ENCODE data around the gene NEDD8.
A peak's percentile ranks its signal among the peaks of the same experiment; 100 is the strongest.

The NEDD8 gene

DNA sequence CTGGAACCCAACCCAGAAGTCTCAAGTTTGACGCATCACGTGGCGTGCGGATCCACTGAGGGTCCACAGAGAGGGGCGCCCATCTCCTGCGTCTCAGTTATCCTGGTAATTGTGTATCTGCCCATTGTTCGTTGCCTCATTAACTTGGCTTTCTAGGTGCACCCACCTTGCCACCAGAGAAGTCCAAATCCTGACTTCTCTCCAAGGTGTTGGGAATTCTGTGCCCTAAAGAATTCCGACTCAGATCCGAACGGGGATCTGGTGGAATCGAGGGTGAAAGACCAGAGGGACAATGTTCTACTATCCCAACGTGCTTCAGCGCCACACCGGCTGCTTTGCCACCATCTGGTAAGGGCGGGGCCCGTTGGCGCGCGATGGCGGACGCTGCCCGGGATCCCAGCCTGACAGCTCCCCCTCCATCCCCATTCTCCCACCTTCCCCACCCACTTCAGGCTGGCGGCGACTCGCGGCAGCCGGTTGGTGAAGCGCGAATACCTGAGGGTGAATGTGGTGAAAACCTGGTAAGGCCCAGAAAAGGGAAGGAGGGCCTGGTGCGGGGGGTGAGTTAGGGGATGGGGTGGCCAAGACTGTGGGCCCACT, 59.8 kb downstream of the NEDD8 start:
- Mint-ChIP-seq H3K4me3 (peak overlapping the region; percentile 84 to 99), H3K9me3 (no peaks in the 10 kb centered on the region), H3K27ac (no peak overlapping the region), H3K36me3 (peaks cover 24 to 29% of the 10 kb centered on the region in 2 donors), H3K4me1 (peaks cover 15 to 26% of the 10 kb centered on the region in 2 donors), H3K27me3 (no peaks in the 10 kb centered on the region)
- no peak for DNase-seq
- no peak for ATAC-seq (replicated peaks)

DNA sequence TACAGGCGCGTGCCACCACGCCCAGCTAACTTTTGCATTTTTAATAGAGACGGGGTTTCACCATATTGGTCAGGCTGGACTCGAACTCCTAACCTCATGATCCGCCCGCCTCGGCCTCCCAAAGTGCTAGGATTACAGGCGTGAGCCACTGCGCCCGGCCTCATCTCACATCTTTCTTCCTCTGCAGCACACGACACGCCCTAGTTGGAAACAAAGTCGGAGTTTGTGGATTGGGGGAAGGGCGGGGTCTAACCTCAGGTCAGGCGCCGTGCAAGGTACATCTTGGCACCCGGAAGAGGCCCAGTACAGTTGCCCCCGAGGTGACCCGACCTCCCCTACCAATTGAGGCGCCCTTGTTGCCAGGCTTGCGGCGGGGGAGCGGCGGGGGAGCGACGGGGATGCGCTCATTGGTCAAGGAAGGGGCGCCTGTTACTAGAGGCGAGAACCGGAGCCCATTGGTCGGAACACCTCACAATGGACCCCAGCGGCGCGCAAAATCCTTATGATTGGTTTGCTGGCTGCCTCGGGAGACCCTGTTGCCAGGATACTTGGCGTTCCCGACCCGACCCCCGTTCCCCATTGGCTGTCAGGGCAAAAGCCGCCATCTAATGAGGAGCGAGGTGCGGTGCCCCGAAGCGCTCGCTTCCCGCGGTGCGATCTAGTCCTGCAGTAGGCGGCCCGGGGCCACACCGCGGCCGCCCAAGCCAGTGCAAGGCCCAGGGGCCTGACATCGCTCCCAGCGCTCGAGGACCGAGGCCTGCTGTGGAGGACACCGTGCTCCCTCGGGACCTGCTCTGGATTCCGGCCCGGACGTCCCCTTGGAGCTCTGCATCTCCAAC, 60.5 kb downstream of the NEDD8 start, which contains the start of gene REC8:
Gene REC8 (plus strand): TSS at position 659 of the 839 bp plus-strand sequence. CDS start 473 bp downstream, outside the sequence.
- Mint-ChIP-seq H3K4me3 (peak within 1 kb of the TSS; percentile 84 to 99), H3K27me3 (no peaks in the 10 kb centered on the region), H3K36me3 (peaks cover 22 to 31% of the 10 kb centered on the region in 2 donors), H3K9me3 (no peaks in the 10 kb centered on the region), H3K4me1 (peaks cover 15 to 29% of the 10 kb centered on the region in 2 donors), H3K27ac (peak within 1 kb of the TSS; percentile 75)
- ATAC-seq (replicated peaks) (peak; percentile 87 to 90), DNase-seq (peak; percentile 71)

DNA sequence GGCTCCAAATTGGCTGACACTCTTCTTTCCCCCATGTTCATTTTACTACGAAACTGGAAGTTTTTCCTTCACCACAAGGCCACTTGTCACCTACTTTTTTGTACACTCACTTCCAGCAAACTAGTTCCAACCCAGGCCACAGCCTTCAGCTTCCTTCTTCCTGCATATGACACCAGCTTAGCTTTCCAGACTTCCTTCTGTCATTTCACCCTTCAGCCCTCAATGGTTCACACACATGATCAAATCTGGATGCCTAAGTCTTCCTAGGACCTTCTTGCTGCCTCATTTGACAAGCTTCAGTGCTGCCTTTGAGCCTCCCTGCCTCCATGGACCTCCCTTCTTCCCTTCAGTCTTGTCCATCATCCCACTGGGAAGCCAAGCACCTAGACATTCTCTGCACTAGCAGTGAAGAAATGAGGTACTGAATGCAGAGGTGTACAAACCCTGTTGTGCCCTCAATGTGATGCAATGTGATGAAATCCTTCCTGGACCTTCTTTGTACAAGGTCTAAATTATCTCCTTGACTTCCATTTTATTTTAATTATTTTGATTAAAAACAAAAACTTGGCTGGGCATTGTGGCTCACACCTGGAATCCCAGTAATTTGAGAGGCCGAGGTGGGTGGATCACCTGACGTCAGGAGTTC, 64.6 kb downstream of the NEDD8 start:
- Mint-ChIP-seq H3K36me3 (peaks cover 58 to 65% of the 10 kb centered on the region in 2 donors), H3K27ac (peak overlapping the region; percentile 37), H3K9me3 (no peaks in the 10 kb centered on the region), H3K4me1 (peaks cover 36 to 57% of the 10 kb centered on the region in 2 donors), H3K27me3 (no peaks in the 10 kb centered on the region), H3K4me3 (no peak overlapping the region)
- DNase-seq = no peak
- no peak for ATAC-seq (replicated peaks)
